Measurements from ENCODE around the gene GDPD3. TPM values are rescaled to one million over a fixed set of nuclear protein-coding genes. Genes with fewer than 3 reads are reported as not detected.

GDPD3 gene
- total RNA-seq, 2 donors from 2014 or later = 16.7 to 25.8 TPM

- H3K9me3 Mint-ChIP-seq = no peaks in the 10 kb centered on the region
- DNase-seq (ENCODE audit: low spot score in 2 of 2) (no peak), ATAC-seq (no peak)
- H3K27ac Mint-ChIP-seq = peak overlapping the region; percentile 80 to 81
- peaks cover 12 to 21% of the 10 kb centered on the region in 2 donors for H3K36me3 Mint-ChIP-seq
Observed at GRCh38 chr16:30090610-30091331, 22.6 kb downstream of the GDPD3 start.

DNA sequence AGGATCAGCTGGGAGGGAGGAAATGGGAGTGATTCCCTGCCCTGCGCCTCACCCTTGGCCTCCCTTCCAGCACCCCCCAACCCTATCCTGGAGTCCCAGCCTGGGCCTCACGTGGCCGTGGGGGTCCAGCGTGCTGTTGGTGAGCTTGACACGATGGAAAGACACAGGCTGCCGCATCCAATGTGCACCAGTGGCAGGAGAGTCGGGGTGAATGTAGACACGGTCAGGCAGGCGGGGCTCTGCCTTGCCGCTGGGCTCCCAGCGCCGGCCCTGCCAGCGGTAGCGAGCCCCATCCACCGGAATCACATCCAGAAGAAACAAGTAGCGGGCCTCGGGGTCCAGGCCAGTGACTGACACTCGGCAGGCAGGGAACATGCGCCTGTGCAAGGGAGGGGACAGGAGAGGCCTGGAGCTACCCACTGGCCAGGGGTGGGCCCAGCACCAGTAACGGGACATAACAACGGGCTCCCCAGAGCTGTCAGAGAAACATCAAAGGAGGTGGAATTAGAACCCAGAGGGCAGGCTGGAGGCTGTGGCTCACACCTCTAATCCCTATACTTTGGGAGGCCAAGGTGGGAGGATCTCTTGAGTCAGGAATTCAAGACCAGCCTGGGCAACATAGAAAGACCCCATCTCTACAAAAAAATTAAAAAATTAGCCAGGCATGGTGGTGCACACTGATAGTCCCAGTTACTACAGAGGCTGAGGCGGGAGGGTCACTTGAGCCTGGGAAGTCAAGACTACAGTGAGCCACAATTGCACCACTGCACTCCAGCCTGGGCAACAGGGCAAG lies 24.3 kb downstream of the GDPD3 start:
- DNase-seq (ENCODE audit: low spot score in 2 of 2) = no peak
- Mint-ChIP-seq H3K9me3 (no peaks in the 10 kb centered on the region), H3K27ac (peak overlapping the region; percentile 80 to 81), H3K36me3 (peaks cover 2 to 16% of the 10 kb centered on the region in 2 donors)
- no peak for ATAC-seq

DNA sequence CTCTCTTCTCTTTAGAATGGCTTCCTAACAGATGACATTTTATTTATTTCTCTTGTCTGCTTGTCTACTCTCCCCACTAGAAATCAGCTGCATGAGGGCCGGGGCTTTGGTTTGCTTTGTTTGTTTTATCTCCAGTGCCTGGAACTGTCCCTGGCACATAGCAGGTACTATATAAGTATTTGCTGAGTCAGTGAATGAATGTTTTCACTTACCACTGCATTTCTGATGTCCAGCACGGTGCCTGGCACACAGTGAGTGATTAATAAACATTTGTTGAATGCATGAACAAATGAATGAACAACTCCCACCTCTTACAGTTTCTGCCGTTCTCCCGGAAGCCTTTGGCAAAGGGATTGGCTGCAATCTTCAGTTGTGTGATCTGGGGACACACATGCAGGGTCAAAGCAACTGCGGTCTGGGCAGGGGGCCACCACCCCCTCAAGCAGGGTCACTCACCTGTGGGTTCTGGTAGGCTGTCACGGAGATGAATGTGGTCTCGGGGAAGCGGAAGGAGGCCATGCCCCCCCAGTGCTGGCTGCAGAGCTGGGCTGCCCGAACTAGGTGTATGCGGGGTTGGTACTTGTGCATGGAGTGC lies 25.0 kb downstream of the GDPD3 start:
- H3K9me3 Mint-ChIP-seq = no peaks in the 10 kb centered on the region
- H3K27ac Mint-ChIP-seq = peak overlapping the region in 1 of 2 donors; percentile 10
- DNase-seq (ENCODE audit: low spot score in 2 of 2) (no peak), ATAC-seq (no peak)
- peaks cover 0 to 14% of the 10 kb centered on the region in 2 donors for H3K36me3 Mint-ChIP-seq

GRCh38 chr16:30087181-30087898 lies 26.0 kb downstream of the GDPD3 start:
- peak overlapping the region in 1 of 2 donors; percentile 69 for H3K27ac Mint-ChIP-seq
- DNase-seq (ENCODE audit: low spot score in 2 of 2) (no peak), ATAC-seq (no peak)
- H3K9me3 Mint-ChIP-seq = no peaks in the 10 kb centered on the region
- peaks cover 1 to 11% of the 10 kb centered on the region in 2 donors for H3K36me3 Mint-ChIP-seq

GRCh38 chr16:30086291-30087140 lies 26.8 kb downstream of the GDPD3 start:
- no peak overlapping the region for H3K27ac Mint-ChIP-seq
- DNase-seq (ENCODE audit: low spot score in 2 of 2) = no peak
- ATAC-seq = no peak
- H3K9me3 Mint-ChIP-seq = no peaks in the 10 kb centered on the region
- H3K36me3 Mint-ChIP-seq = peaks cover 7 to 11% of the 10 kb centered on the region in 2 donors

DNA sequence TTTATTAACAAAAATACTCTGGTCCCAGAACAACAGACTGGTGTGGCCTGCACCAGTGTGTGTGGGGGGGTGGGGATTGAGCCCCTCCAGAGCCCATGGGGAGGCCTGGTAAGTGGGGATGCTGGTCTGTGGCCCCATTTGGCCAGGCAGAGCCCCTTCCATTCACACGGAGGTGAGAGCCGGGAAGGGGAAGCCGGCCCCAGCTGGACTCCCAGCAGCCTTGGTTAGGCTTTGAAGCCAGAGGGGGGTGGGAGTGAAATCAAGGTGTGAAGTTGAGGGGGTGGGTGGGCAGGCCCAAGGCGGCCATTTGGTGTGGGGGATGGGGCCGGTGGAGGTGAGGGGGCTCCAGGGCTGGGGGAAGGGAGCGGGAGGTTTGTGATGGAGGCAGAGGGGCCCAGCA lies 27.5 kb downstream of the GDPD3 start:
- DNase-seq (ENCODE audit: low spot score in 2 of 2) (no peak), ATAC-seq (no peak)
- Mint-ChIP-seq H3K27ac (no peak overlapping the region), H3K36me3 (peaks cover 7 to 11% of the 10 kb centered on the region in 2 donors), H3K9me3 (no peaks in the 10 kb centered on the region)

DNA sequence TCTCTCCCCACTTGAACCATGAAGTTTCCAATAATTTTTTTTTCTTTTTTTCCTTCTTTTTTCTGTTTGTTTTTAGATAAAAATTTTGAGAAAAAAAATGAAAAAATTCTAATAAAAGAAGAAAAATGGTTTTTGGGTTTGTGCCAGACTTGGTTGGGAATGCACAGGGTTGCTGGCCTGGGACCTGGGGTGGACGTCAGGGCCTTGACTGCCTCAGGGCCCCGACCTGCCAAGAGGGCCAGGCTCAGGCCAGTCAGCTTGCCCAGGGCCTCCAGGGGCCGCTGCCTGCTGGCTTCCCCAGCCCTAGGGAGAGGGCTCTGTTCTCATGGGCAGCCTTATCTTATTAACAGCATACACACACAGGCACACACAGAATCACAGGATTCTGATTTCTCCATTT lies 28.1 kb downstream of the GDPD3 start:
- DNase-seq (ENCODE audit: low spot score in 2 of 2) (no peak), ATAC-seq (no peak)
- H3K36me3 Mint-ChIP-seq = peaks cover 7 to 11% of the 10 kb centered on the region in 2 donors

GRCh38 chr16:30084816-30085159 lies 28.5 kb downstream of the GDPD3 start:
- no peak overlapping the region for H3K27ac Mint-ChIP-seq

More for the DNA sequence above, 28.1 kb downstream of the GDPD3 start:
- no peak overlapping the region for H3K27ac Mint-ChIP-seq
- no peaks in the 10 kb centered on the region for H3K9me3 Mint-ChIP-seq

DNA sequence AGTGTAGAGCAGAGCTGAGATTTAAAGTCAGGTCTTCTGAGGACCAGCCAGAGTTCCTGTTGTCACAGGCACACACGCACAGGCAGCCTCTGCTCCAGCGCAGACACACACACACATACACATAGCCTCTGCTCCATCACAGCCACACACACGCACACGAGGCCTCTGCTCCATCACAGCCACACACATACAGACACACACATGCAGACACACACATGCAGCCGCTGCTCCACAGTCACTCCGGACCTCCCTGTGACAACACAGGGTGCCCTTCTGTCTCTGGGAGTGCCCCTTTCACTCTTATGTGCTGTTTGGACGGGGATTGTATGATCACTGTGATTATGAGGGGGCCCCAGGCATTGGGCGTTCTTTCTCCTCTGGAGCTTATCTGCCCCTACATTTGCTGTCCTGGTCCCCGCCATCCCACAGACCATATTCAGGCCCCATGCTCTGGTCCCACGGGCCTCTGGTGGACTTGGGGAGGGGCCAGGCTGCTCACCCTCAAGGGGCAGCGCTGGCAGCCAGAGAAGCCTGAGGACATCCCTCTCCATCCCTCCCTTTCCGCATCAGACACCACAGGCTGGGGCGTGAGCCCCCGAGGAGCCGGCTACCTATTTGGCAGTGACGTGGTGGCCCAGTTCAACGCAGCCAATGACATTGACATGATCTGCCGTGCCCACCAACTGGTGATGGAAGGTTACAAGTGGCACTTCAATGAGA lies 29.1 kb downstream of the GDPD3 start:
- DNase-seq (ENCODE audit: low spot score in 2 of 2) (no peak), ATAC-seq (no peak)
- Mint-ChIP-seq H3K36me3 (peaks cover 7 to 18% of the 10 kb centered on the region in 2 donors), H3K9me3 (no peaks in the 10 kb centered on the region), H3K27ac (peak overlapping the region in 1 of 2 donors; percentile 37)

More at GRCh38 chr16:30084816-30085159, 28.5 kb downstream of the GDPD3 start:
- Mint-ChIP-seq H3K36me3 (peaks cover 7 to 13% of the 10 kb centered on the region in 2 donors), H3K9me3 (no peaks in the 10 kb centered on the region)
- no peak for ATAC-seq
- DNase-seq (ENCODE audit: low spot score in 2 of 2) = no peak

- Mint-ChIP-seq H3K27ac (peak overlapping the region; percentile 40 to 52), H3K36me3 (peaks cover 7 to 19% of the 10 kb centered on the region in 2 donors), H3K9me3 (no peaks in the 10 kb centered on the region)
- ATAC-seq (no peak), DNase-seq (ENCODE audit: low spot score in 2 of 2) (no peak)
Observed at GRCh38 chr16:30083216-30084055, 29.9 kb downstream of the GDPD3 start.

- Mint-ChIP-seq H3K9me3 (no peaks in the 10 kb centered on the region), H3K36me3 (peaks cover 12 to 16% of the 10 kb centered on the region in 2 donors), H3K27ac (peak overlapping the region; percentile 40 to 79)
- ATAC-seq (no peak), DNase-seq (ENCODE audit: low spot score in 2 of 2) (no peak)
Observed at GRCh38 chr16:30082545-30083090, 30.7 kb downstream of the GDPD3 start.

DNA sequence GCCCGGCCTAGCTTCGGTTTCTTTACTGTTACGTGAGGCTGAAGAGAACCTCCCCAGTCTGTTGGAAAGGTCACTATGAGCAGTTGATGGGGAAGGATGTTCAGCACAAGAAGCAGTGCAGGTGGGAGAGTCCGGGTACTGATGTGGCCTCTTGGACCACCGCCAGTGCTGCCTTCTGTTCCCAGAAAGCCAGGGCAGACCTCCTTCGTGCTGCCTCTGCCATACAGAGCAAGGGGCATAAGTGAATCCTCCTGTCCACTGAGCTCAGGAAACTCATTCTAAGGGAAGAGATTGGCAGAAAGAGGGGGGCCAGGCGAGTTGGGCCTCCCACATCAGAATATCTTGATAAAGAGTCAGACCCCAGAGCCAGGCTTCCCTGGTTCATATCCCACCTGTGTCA lies 33.9 kb downstream of the GDPD3 start:
- DNase-seq (ENCODE audit: low spot score in 2 of 2) = no peak
- peaks cover 27 to 33% of the 10 kb centered on the region in 2 donors for H3K36me3 Mint-ChIP-seq
- ATAC-seq = no peak
- no peaks in the 10 kb centered on the region for H3K9me3 Mint-ChIP-seq
- H3K27ac Mint-ChIP-seq = no peak overlapping the region

DNA sequence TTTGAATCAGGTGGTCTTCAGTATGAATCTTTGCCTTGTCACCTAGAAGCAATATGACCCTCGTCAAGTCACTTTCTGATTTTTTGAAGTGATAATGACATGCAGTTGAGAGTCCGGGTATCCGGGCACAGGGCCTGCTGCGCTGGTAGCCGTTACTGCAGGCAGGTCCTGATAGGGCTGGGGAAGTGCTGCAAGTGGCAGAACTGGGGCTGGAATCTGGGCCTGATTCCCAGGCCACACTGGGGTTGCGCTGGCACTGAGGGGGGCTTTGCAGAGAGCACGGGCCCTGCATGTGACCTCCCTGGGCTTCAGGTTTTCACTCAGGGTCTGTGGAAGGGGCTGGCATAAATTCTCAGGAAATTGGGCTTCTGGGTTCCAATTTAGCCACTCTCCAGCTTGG lies 34.6 kb downstream of the GDPD3 start:
- Mint-ChIP-seq H3K36me3 (peaks cover 27 to 33% of the 10 kb centered on the region in 2 donors), H3K9me3 (no peaks in the 10 kb centered on the region), H3K27ac (no peak overlapping the region)
- ATAC-seq (no peak), DNase-seq (ENCODE audit: low spot score in 2 of 2) (no peak)

GRCh38 chr16:30077656-30078055 lies 35.7 kb downstream of the GDPD3 start:
- H3K36me3 Mint-ChIP-seq = peaks cover 27 to 33% of the 10 kb centered on the region in 2 donors
- DNase-seq (ENCODE audit: low spot score in 2 of 2) = no peak
- ATAC-seq = peak in 1 of 2 donors; percentile 15
- no peaks in the 10 kb centered on the region for H3K9me3 Mint-ChIP-seq
- H3K27ac Mint-ChIP-seq = peak overlapping the region; percentile 23 to 91
